NAMALWA (cell line): Measurements from ENCODE around the gene CHN2.
A peak's percentile ranks its signal among the peaks of the same experiment; 100 is the strongest.

Experiments
- DNase-seq: peaks from one replicate; pipeline ENCODE4 v3.0.0-alpha.2; 2015; ENCODE audit warnings: low spot score

Gene CHN2

GRCh38 chr7:29194594-29195427, at the start of gene CHN2:
CHN2 (plus strand) TSS chr7:29194775.
- DNase-seq: no peak

GRCh38 chr7:29145553-29146056, 49.0 kb upstream of the CHN2 start:
- no peak for DNase-seq

GRCh38 chr7:29146057-29146706, 48.4 kb upstream of the CHN2 start, which contains the start of gene CPVL:
CPVL (minus strand) TSS chr7:29146537; CDS start chr7:29121061, 25,476 bp downstream.
- no peak for DNase-seq

- peak; percentile 81 for DNase-seq
These were observed 47.5 kb upstream of the CHN2 start for GRCh38 chr7:29146888-29147609.

- no peak for DNase-seq
These were observed 46.8 kb upstream of the CHN2 start for GRCh38 chr7:29147821-29148220.

GRCh38 chr7:29149036-29149435, 45.5 kb upstream of the CHN2 start:
- DNase-seq: no peak

- DNase-seq: peak; percentile 45
These were observed 43.7 kb upstream of the CHN2 start for GRCh38 chr7:29150856-29151255.

- no peak for DNase-seq
These were observed 40.5 kb upstream of the CHN2 start for GRCh38 chr7:29154076-29154475.

- DNase-seq: peak; percentile 55
These were observed 37.6 kb upstream of the CHN2 start for GRCh38 chr7:29156907-29157452.

- no peak for DNase-seq
These were observed 35.7 kb upstream of the CHN2 start for GRCh38 chr7:29158795-29159423.

- DNase-seq: no peak
These were observed 34.5 kb upstream of the CHN2 start for GRCh38 chr7:29160080-29160479.

GRCh38 chr7:29161231-29161630, 33.3 kb upstream of the CHN2 start:
- no peak for DNase-seq

GRCh38 chr7:29162577-29162976, 32.0 kb upstream of the CHN2 start:
- no peak for DNase-seq

- no peak for DNase-seq
These were observed 30.7 kb upstream of the CHN2 start for GRCh38 chr7:29163854-29164253.

GRCh38 chr7:29167721-29168120, 26.9 kb upstream of the CHN2 start:
- no peak for DNase-seq

GRCh38 chr7:29170781-29171180, 23.8 kb upstream of the CHN2 start:
- no peak for DNase-seq

- DNase-seq: no peak
These were observed 21.1 kb upstream of the CHN2 start for GRCh38 chr7:29173458-29173857.

GRCh38 chr7:29177963-29178600, 16.5 kb upstream of the CHN2 start:
- DNase-seq: no peak

GRCh38 chr7:29179115-29179514, 15.5 kb upstream of the CHN2 start:
- no peak for DNase-seq

GRCh38 chr7:29184599-29184998, 10.0 kb upstream of the CHN2 start:
- no peak for DNase-seq

- DNase-seq: no peak
These were observed 9.0 kb upstream of the CHN2 start for GRCh38 chr7:29185613-29186012.
